CD14-positive monocyte (primary cell): ENCODE measurements around the gene FGD6. TPM values are rescaled to one million over a fixed set of nuclear protein-coding genes. Genes with fewer than 3 reads are reported as not detected.
"Not testable (repeated sequence)": the region's sequence is repeated elsewhere in the genome, so short reads cannot be mapped to it uniquely, and the experiment has no call there.

Experiments
- DNase-seq, 3 donors: peaks; one replicate each; pipeline ENCODE4 v3.0.0-alpha.2; 2011 to 2022
- H2AFZ ChIP-seq: 2 replicates; pipeline ENCODE4 v1.6.0; 2012; ENCODE audit warnings: mild to moderate bottlenecking, low read depth, low read length, inconsistent platforms; ENCODE audit not compliant: insufficient read depth, poor library complexity, severe bottlenecking
- H3K27ac ChIP-seq, 2 donors: 1 replicate in 1 of 2; 2 replicates in 1 of 2; pipeline ENCODE4 v1.5.1; 2012 to 2013; ENCODE audit warnings: low read length in 2 of 2, control low read depth in 1 of 2, inconsistent platforms in 1 of 2, low read depth in 1 of 2, mild to moderate bottlenecking in 1 of 2
- H3K27me3 ChIP-seq, 2 donors: one replicate each; pipeline versions ENCODE4 v1.6.0 to v1.6.1; 2011 to 2013; ENCODE audit warnings: low read length in 2 of 2; ENCODE audit not compliant: control insufficient read depth in 2 of 2, insufficient read depth in 2 of 2
- H3K36me3 ChIP-seq, 2 donors: replicated peaks in 1 of 2; 1 replicate in 1 of 2; 2 replicates in 1 of 2; pipeline versions ENCODE4 v1.5.1 to v1.6.1; 2012 to 2013; ENCODE audit warnings: low read length in 2 of 2, control low read depth in 1 of 2, inconsistent platforms in 1 of 2, mild to moderate bottlenecking in 1 of 2; ENCODE audit not compliant: insufficient read depth in 2 of 2, control insufficient read depth in 1 of 2
- H3K4me1 ChIP-seq, 2 donors: 1 replicate in 1 of 2; 2 replicates in 1 of 2; pipeline versions ENCODE4 v1.5.1 to v1.6.1; 2012 to 2013; ENCODE audit warnings: low read length in 2 of 2, control low read depth in 1 of 2, inconsistent platforms in 1 of 2, mild to moderate bottlenecking in 1 of 2, moderate library complexity in 1 of 2; ENCODE audit not compliant: insufficient read depth in 2 of 2, control insufficient read depth in 1 of 2
- H3K4me2 ChIP-seq: replicated peaks from 2 replicates; pipeline ENCODE3; 2012; ENCODE audit warnings: low read length, moderate library complexity, mild to moderate bottlenecking; ENCODE audit not compliant: poor library complexity, severe bottlenecking; ENCODE audit errors: extremely low read depth
- H3K4me3 ChIP-seq, 3 experiments: fragments of 200-600 bp in 1 of 3; sonication (generic) in 1 of 3; replicated peaks in 1 of 3; 1 replicate in 2 of 3; 2 replicates in 1 of 3; pipeline ENCODE4 v1.5.1; 2011 to 2013; ENCODE audit warnings: low read length in 3 of 3, mild to moderate bottlenecking in 3 of 3, control low read depth in 2 of 3, low read depth in 2 of 3, inconsistent platforms in 1 of 3, moderate library complexity in 1 of 3
- H3K79me2 ChIP-seq: 2 replicates; pipeline ENCODE4 v1.6.0; 2012; ENCODE audit warnings: mild to moderate bottlenecking, control low read depth, inconsistent platforms, low read length, moderate library complexity; ENCODE audit not compliant: insufficient read depth
- H3K9ac ChIP-seq: 2 replicates; pipeline ENCODE4 v1.6.0; 2017; ENCODE audit warnings: low read length, mild to moderate bottlenecking; ENCODE audit not compliant: insufficient read depth, poor library complexity, severe bottlenecking
- H3K9me3 ChIP-seq, 2 donors: replicated peaks in 1 of 2; 1 replicate in 1 of 2; 2 replicates in 1 of 2; pipeline versions ENCODE4 v1.5.1 to v1.6.1; 2012 to 2013; ENCODE audit warnings: low read length in 2 of 2, control low read depth in 1 of 2; ENCODE audit not compliant: control insufficient read depth in 1 of 2, insufficient read depth in 1 of 2
- H4K20me1 ChIP-seq: 2 replicates; pipeline ENCODE4 v1.6.0; 2012; ENCODE audit warnings: mild to moderate bottlenecking, low read length, control low read depth, moderate library complexity; ENCODE audit not compliant: insufficient read depth
- H3K27ac Mint-ChIP-seq, 7 donors: one replicate each; pipeline ENCODE4 v1.8.0; 2020; ENCODE audit warnings: mild to moderate bottlenecking in 7 of 7, mixed read lengths in 7 of 7, moderate library complexity in 6 of 7, inconsistent platforms in 2 of 7
- H3K27me3 Mint-ChIP-seq, 3 donors: one replicate each; pipeline ENCODE4 v1.8.0; 2021 to 2022; ENCODE audit warnings: low read depth in 3 of 3, mild to moderate bottlenecking in 3 of 3, mixed read lengths in 3 of 3, moderate library complexity in 3 of 3, inconsistent platforms in 1 of 3
- H3K36me3 Mint-ChIP-seq, 2 donors: one replicate each; pipeline ENCODE4 v1.8.0; 2020; ENCODE audit warnings: mixed read lengths in 2 of 2, inconsistent platforms in 1 of 2, mild to moderate bottlenecking in 1 of 2
- H3K4me1 Mint-ChIP-seq: one replicate; pipeline ENCODE4 v1.8.0; 2020; ENCODE audit warnings: mild to moderate bottlenecking, mixed read lengths
- H3K4me3 Mint-ChIP-seq, 2 donors: one replicate each; pipeline ENCODE4 v1.8.0; 2020; ENCODE audit warnings: mild to moderate bottlenecking in 2 of 2, mixed read lengths in 2 of 2, moderate library complexity in 1 of 2
- H3K9me3 Mint-ChIP-seq, 7 donors: one replicate each; pipeline ENCODE4 v1.8.0; 2020 to 2022; ENCODE audit warnings: mixed read lengths in 7 of 7, mild to moderate bottlenecking in 6 of 7, moderate library complexity in 6 of 7, inconsistent platforms in 2 of 7
- WGBS: methylation state at CpG from one replicate; pipeline ENCODE4 v1.1.5; 2013; ENCODE audit warnings: missing lambda C conversion rate; ENCODE audit not compliant: insufficient coverage; 5-methylcytosine and 5-hydroxymethylcytosine counted together
- intact Hi-C, 2 donors: fragments of 100-400 bp; cut with micrococcal nuclease; formaldehyde crosslinking; loops; one replicate each; pipeline versions ENCODE4 v1.15.0 to v1.15.1; 2023
- polyA plus RNA-seq, 3 donors: library from polyadenylated mRNA; depleted of rRNA in 1 of 3; unstranded in 2 of 3; stranded (reverse) in 1 of 3; fragments of 300-500 nt in 2 of 3; fragments of >200 nt in 1 of 3; fragmentation: Illumina TruSeq in 2 of 3; gene quantifications; 1 replicate in 2 of 3; 2 replicates in 1 of 3; pipeline ENCODE4 v1.2.3, GENCODE V29; 2012 to 2021
- TF ChIP-seq, protein P1 (sequence below): fragments of 200-600 bp; IDR thresholded peaks from one replicate; pipeline ENCODE4 v1.8.0; 2022; ENCODE audit warnings: antibody characterized with exemption, mild to moderate bottlenecking

Gene FGD6
- polyA plus RNA-seq, 3 donors = 4.0 to 8.1 (median 5.3) TPM

DNA sequence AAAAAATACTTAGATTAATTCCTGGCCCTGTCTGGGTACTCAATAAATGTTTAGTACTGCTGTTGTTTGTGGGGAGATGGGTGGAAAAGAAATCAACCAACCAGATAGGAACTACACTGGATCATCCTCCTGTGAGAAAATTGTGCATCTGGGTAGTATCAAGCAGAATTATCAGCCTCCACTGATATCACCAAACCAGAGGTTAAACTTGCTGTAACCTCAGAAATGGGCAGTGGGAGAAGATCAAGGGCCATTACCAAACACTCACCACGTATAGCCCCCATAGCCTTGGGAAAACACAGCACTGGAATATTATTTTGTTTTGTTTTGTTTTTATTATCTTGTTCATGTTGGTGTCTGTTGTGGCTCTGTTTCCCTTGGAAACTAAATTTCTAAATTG is 20.0 kb upstream of the FGD6 start:
- intact Hi-C loops = no loop called here
- H3K36me3 ChIP-seq = peaks cover 3% of the 10 kb centered on the region in 2 donors

DNA sequence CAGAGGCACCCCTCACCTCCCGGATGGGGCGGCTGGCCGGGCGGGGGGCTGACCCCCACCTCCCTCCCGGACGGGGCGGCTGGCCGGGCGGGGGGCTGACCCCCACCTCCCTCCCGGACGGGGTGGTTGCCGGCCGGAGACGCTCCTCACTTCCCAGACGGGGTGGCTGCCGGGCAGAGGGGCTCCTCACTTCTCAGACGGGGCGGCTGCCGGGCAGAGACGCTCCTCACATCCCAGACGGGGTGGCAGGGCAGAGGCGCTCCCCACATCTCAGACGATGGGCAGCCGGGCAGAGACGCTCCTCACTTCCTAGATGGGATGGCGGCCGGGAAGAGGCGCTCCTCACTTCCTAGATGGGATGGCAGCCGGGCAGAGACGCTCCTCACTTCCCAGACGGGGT is 18.4 kb upstream of the FGD6 start:
- DNase-seq, intact Hi-C loops, H3K9ac ChIP-seq: not testable (repeated sequence)

More for the DNA sequence above, 20.0 kb upstream of the FGD6 start:
- Histone ChIP-seq H2AFZ (no peak overlapping the region), H3K4me2 (no peak overlapping the region), H3K27ac (no peak overlapping the region), H4K20me1 (peaks cover 12% of the 10 kb centered on the region), H3K4me3 (no peak overlapping the region), H3K27me3 (no peaks in the 10 kb centered on the region), H3K9me3 (no peaks in the 10 kb centered on the region), H3K4me1 (no peaks in the 10 kb centered on the region), H3K79me2 (peaks cover 16% of the 10 kb centered on the region), H3K9ac (no peak overlapping the region)
- peaks cover 0 to 8% (median 2%) of the 10 kb centered on the region in 7 donors for H3K9me3 Mint-ChIP-seq
- TF ChIP-seq, protein P1, sequence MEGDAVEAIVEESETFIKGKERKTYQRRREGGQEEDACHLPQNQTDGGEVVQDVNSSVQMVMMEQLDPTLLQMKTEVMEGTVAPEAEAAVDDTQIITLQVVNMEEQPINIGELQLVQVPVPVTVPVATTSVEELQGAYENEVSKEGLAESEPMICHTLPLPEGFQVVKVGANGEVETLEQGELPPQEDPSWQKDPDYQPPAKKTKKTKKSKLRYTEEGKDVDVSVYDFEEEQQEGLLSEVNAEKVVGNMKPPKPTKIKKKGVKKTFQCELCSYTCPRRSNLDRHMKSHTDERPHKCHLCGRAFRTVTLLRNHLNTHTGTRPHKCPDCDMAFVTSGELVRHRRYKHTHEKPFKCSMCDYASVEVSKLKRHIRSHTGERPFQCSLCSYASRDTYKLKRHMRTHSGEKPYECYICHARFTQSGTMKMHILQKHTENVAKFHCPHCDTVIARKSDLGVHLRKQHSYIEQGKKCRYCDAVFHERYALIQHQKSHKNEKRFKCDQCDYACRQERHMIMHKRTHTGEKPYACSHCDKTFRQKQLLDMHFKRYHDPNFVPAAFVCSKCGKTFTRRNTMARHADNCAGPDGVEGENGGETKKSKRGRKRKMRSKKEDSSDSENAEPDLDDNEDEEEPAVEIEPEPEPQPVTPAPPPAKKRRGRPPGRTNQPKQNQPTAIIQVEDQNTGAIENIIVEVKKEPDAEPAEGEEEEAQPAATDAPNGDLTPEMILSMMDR = no peak
- H3K36me3 Mint-ChIP-seq = peaks cover 7 to 24% of the 10 kb centered on the region in 2 donors
- peaks cover 0 to 2% (median 0%) of the 10 kb centered on the region in 3 donors for H3K27me3 Mint-ChIP-seq
- H3K27ac Mint-ChIP-seq = no peak overlapping the region
- no CpG with 5 or more reads among the region's 1 CpG for WGBS
- DNase-seq = no peak
- no peak overlapping the region for H3K4me3 Mint-ChIP-seq
- H3K4me1 Mint-ChIP-seq = peaks cover 4% of the 10 kb centered on the region

DNA sequence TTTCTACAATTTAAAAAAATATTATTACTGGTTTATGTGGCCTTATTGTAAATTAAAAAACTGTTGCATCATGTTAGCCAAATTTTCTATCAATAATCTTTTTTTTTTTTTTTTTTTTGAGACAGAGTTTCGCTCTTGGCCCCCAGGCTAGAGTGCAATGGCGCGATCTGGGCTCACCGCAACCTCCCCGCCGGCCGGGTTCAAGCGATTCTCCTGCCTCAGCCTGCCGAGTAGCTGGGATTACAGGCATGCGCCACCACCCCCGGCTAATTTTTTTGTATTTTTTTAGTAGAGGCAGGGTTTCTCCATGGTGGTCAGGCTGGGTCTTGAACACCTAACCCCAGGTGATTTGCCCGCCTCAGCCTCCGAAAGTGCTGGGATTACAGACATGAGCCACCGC is 16.9 kb upstream of the FGD6 start:
- H3K4me1 ChIP-seq, H3K27me3 ChIP-seq, H2AFZ ChIP-seq, H3K4me2 ChIP-seq, H3K9me3 Mint-ChIP-seq, H3K4me3 Mint-ChIP-seq, H3K36me3 ChIP-seq, H3K9me3 ChIP-seq, intact Hi-C loops, H3K9ac ChIP-seq, H3K4me3 ChIP-seq, H3K27ac ChIP-seq, H3K27me3 Mint-ChIP-seq, H3K4me1 Mint-ChIP-seq, H3K27ac Mint-ChIP-seq, DNase-seq: not testable (repeated sequence)
- peaks cover 24% of the 10 kb centered on the region for H3K79me2 ChIP-seq
- H3K36me3 Mint-ChIP-seq = peaks cover 7 to 19% of the 10 kb centered on the region in 2 donors
- WGBS = 100% methylated on average over 3 of the region's 14 CpGs
- peaks cover 16% of the 10 kb centered on the region for H4K20me1 ChIP-seq

More for the DNA sequence above, 18.4 kb upstream of the FGD6 start:
- H3K9me3 Mint-ChIP-seq, H3K36me3 ChIP-seq, H3K27me3 Mint-ChIP-seq, H3K4me2 ChIP-seq, H3K27me3 ChIP-seq, H3K9me3 ChIP-seq, H3K27ac ChIP-seq, H2AFZ ChIP-seq, H3K4me1 ChIP-seq, H3K4me3 Mint-ChIP-seq, H3K4me3 ChIP-seq, H3K27ac Mint-ChIP-seq, H3K4me1 Mint-ChIP-seq: not testable (repeated sequence)
- peaks cover 7 to 19% of the 10 kb centered on the region in 2 donors for H3K36me3 Mint-ChIP-seq
- H4K20me1 ChIP-seq = peaks cover 16% of the 10 kb centered on the region
- peaks cover 14% of the 10 kb centered on the region for H3K79me2 ChIP-seq
- 100% methylated on average over 7 of the region's 31 CpGs for WGBS
